ENCODE measurements around the gene STAP1.
"Not testable (repeated sequence)": the region's sequence is repeated elsewhere in the genome, so short reads cannot be mapped to it uniquely, and the experiment has no call there.

Gene STAP1

DNA sequence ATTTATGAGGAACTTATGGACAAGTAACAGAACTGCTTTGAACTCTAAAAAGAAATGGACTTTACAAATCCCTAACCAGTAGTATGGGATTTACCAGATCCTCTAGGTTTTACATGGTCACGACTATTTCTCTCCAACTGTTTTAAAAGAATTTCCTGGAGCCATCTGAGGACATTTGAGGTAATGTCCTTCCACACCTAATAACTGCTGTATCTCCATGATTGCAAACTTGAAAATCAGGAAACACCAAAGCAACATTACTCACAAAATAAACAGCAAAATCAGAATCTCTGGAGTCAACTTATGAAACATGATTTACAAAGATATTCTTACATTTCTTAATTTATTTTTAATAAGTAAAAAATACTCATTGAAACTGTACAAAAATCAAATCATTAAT lies 58.0 kb downstream of the STAP1 start:
- TF ChIP-seq, protein P1, sequence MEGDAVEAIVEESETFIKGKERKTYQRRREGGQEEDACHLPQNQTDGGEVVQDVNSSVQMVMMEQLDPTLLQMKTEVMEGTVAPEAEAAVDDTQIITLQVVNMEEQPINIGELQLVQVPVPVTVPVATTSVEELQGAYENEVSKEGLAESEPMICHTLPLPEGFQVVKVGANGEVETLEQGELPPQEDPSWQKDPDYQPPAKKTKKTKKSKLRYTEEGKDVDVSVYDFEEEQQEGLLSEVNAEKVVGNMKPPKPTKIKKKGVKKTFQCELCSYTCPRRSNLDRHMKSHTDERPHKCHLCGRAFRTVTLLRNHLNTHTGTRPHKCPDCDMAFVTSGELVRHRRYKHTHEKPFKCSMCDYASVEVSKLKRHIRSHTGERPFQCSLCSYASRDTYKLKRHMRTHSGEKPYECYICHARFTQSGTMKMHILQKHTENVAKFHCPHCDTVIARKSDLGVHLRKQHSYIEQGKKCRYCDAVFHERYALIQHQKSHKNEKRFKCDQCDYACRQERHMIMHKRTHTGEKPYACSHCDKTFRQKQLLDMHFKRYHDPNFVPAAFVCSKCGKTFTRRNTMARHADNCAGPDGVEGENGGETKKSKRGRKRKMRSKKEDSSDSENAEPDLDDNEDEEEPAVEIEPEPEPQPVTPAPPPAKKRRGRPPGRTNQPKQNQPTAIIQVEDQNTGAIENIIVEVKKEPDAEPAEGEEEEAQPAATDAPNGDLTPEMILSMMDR (conservative IDR thresholded peaks at IDR 0.05), result no peak
- peak overlapping the region; percentile 13; the same call in 1 of the 2 replicates for H3K27ac ChIP-seq

DNA sequence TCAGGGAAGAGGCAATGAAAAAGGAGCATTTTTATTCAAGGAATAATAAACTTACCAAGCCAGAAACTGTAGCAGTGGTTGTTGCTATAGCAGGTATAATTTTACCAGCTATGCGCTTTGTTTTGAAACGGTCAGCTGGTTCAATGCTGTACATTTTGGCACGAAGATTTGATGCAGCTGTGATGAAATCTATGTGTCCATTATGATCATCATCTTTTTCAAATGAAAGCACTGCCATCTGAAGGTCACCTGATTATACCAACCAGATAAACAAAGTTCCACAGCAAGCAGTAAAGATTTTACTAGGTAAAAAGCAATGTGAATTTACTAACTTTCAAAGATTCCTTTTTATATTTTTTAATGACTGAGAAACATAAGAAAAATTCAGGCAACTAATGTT lies 66.4 kb downstream of the STAP1 start:
- TF ChIP-seq, protein P1 (conservative IDR thresholded peaks at IDR 0.05), result peak; percentile 45
- peak overlapping the region; percentile 46 for H3K27ac ChIP-seq

DNA sequence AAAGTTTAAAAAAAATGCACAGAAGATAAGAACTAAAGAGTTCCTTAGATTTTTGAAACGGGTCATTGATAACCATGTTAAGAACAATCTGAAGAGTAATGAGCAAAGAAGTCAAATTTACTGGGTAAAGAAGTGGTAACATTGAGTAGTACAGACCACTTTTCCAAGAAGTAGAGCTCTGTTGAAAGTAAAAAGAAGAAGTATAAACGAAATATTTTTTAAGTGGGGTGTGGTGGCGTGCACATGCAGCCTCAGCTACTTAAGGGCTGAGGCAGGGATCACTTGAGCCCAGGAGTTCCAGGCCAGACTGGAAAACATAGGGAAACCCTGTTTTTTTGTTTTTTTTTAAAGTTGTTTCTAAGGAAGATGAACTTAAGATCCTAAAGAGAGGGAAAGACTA lies 74.0 kb downstream of the STAP1 start:
- H3K27ac ChIP-seq, result no peak overlapping the region
- TF ChIP-seq, protein P1 (conservative IDR thresholded peaks at IDR 0.05), result no peak

DNA sequence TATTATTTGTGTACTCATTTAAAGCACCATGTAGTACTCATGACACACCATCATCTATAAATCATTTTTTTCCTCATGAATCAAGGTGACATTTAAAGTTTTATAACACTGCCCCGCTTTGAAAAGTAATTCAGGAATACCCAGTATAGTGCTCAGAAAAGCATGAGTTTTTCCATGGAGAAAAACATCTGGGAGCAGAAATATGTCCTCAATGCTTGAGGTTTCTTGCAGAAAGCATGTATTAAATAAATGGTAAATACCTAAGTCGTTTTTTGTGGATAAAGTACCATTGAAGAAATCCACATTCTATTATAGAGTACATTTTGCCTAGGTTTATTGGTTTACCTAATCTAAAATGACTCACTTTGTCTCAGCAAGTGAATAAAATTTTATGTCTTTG lies 76.2 kb downstream of the STAP1 start:
- H3K27ac ChIP-seq, result peak overlapping the region; percentile 2; the same call in 1 of the 2 replicates
- TF ChIP-seq, protein P1 (conservative IDR thresholded peaks at IDR 0.05), result no peak

DNA sequence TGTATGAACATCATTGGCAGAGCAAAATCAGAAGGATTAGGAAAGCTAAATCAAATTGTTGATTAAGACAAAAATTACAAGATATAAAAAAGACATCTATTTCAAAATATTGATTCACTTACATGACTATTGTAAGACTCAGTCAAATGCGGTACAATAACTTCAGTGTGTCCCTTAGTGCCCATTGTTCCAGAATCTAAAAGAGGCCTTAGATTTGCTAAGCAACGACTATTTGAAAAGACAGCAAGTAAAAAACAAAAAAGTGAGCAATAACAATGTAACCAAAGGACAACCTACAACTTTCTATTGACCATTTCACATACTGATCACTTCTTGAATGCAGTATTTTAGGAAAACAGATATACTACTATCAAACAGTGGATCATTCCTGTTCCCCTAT lies 76.8 kb downstream of the STAP1 start:
- H3K27ac ChIP-seq, result peak overlapping the region; percentile 2; the same call in 1 of the 2 replicates
- TF ChIP-seq, protein P1 (conservative IDR thresholded peaks at IDR 0.05), result no peak

DNA sequence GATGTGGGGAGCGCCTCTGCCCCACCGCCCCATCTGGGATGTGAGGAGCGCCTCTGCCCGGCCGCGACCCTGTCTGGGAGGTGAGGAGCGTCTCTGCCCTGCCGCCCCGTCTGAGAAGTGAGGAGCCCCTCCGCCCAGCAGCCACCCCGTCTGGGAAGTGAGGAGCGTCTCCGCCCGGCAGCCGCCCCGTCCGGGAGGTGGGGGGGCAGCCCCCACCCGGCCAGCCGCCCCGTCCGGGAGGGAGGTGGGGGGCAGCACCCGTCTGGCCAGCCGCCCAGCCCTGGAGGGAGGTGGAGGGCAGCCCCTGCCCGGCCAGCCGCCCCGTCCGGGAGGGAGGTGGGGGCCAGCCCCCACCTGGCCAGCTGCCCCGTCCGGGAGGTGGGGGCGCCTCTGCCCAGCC lies 78.5 kb downstream of the STAP1 start:
- not testable (repeated sequence) for H3K27ac ChIP-seq

DNA sequence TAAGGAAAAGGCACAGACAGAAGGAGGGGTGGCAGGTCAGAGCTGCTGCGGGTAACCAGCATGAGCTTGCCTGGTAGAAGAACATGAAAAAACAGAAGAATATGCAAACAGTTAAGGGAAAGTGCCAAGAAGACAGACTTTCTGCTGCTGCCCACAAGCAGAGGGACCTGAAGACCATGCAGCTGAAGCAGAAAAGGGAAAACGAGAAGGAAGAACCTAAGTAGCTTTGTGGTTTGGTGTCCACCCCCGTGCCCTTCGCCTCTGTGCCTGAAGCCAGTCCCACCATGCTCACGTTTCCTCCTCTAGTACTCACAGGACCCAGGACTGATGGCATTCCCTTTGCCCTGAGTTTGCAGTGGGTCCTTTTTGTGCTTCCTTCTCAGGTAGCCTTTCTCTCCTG lies 79.6 kb downstream of the STAP1 start:
- no peak overlapping the region for H3K27ac ChIP-seq

DNA sequence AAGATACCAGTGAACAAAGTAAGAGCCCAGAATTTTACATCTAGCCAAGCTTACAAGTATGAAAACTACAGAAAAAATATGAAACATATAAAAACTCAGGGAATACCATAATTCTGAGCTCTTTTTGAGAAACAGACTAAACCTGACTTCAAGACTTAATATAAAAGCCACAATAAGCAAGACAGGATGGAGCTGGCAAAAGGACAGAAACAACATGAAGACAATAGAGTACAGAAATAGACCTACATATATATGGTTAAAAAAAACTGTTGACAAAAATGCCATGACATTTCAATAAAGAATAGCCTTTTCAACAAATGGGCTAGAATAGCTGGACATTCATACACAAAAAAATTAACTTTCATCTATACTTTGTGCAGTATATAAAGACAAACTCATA lies 93.0 kb downstream of the STAP1 start:
- TF ChIP-seq, protein P1 (conservative IDR thresholded peaks at IDR 0.05), result no peak
- no peak overlapping the region for H3K27ac ChIP-seq

More for the DNA sequence above, 79.6 kb downstream of the STAP1 start:
- TF ChIP-seq, protein P1 (conservative IDR thresholded peaks at IDR 0.05), result no peak

All from VCaP (cell line).